DMS 273 (cell line): Measurements from ENCODE around the gene LIMD2.

Experiments
- DNase-seq: peaks from one replicate; lab custom pipeline; 2025; ENCODE audit not compliant: unreplicated experiment; lab: John Stamatoyannopoulos, UW

The LIMD2 gene

GRCh38 chr17:63685041-63685440 is 14.9 kb downstream of the LIMD2 start:
- DNase-seq = peak; percentile 23

GRCh38 chr17:63682981-63683380 is 16.9 kb downstream of the LIMD2 start:
- no peak for DNase-seq

DNA sequence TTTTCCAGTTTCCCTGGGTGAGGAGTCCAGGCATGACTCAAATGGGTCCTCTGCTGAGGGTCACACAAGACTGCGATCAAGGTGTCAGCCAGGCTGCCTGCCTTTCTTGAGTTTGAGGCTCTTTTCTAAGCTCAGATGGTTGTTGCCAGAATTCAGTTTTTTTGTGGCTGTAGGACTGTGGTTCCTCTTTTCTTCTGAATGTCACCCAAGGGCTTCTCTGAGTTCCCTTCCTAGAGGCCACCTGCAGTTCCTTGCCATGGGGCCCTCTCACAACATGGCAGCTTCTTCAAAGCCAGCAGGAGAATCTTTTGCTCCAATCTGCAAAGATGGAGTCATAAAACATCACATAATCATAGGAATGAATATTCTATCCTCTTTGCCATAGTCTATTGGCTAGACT is 17.5 kb downstream of the LIMD2 start:
- no peak for DNase-seq

DNA sequence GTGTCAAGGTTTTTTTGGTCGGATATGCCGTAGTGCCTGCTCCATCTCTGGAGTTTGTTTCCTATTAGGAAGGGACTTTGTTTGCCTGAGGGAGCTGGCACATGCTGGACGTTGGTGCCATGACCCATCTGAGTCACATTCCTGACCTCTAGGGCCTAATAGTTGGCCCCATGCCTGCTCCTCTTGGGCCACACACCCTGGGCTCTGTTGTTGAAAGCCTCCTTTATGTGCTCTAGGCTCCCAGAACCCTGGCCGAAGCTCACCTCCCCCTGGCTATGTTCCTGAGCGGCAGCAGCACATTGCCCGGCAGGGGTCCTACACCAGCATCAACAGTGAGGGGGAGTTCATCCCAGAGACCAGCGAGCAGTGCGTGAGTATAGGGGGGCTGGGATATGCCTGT is 18.4 kb downstream of the LIMD2 start:
- no peak for DNase-seq

GRCh38 chr17:63680700-63681099 is 19.2 kb downstream of the LIMD2 start:
- no peak for DNase-seq

DNA sequence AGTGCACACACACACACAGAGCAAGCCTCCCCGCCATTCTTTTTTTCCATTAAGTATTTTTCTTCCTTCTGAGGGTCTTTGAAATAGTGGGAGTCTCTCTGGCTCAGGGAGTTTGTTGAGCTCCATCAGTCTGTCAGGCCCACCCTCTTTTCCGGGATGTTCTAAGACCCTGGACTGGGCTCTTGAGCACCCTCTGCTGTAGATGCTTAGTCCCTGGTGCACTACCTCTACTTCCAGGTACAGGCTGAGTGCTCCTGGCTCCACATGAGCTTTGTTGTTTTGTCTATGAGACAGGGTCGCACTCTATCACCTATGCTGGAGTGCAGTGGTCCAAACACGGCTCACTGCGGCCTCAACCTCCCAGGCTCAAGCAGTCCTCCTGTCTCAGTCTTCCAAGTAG is 20.7 kb downstream of the LIMD2 start:
- DNase-seq = no peak

- no peak for DNase-seq
Measured at GRCh38 chr17:63676584-63676983, 23.3 kb downstream of the LIMD2 start.

GRCh38 chr17:63675607-63676546 is 24.0 kb downstream of the LIMD2 start:
- peak; percentile 84 for DNase-seq

DNA sequence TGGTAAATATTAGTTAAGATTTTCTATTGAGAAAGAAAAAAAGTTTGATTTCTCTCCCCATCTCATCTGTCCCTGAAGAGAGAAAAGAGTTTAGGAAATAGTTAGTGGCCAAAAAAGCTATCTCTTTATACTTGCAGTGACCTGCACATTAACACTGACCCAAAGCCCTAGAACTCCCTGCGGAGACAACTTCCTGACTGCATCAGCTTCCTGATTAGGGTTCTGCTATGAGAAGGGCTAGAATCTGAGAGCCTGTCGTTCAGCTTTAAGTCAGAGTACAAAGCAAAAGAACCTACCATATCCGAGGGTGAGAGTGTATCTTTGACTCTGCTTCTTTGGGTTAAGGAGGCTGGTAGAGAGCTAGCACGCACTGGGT is 24.7 kb downstream of the LIMD2 start:
- DNase-seq = no peak

DNA sequence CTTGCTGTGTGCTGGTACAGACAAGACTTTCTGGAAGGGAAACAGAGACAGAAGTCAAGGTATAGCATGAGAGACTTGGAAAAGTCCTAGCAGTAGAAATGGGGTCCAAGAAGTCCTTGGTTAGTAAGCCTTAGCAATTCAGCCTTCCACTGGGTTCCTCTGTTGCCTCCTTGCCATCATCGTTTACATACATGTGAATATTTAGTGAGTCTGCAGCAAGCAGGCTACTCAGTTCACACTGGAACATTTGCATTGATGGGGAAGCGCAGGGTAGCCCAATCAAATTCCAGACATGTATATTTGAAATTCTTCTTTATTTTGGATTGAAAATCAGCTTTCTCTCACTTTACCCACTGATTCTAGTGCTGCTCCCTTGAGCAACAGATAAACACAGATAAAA is 27.1 kb downstream of the LIMD2 start:
- DNase-seq = no peak

- DNase-seq = no peak
Measured at GRCh38 chr17:63665527-63666214, 34.3 kb downstream of the LIMD2 start.

GRCh38 chr17:63659850-63660249 is 40.1 kb downstream of the LIMD2 start:
- no peak for DNase-seq

DNA sequence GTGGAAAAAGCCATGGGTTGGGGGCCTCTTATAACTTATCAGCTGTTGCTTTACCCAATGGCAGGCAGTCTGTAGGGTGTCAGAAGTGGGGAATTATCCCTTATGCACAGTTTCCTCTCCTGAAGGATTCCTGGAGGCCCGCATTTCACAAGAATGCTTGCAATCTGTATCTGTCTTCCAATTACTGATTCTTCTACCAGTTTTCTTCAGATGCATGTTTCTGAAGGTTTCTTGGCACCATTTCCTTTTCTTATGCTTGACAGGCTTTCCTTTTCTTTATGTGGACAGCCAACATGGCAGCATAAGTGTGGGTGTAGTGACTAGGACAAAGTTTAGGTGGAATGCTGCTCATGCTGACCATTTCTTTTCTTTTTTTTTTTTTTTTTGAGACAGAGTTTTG is 41.6 kb downstream of the LIMD2 start:
- DNase-seq = no peak

DNA sequence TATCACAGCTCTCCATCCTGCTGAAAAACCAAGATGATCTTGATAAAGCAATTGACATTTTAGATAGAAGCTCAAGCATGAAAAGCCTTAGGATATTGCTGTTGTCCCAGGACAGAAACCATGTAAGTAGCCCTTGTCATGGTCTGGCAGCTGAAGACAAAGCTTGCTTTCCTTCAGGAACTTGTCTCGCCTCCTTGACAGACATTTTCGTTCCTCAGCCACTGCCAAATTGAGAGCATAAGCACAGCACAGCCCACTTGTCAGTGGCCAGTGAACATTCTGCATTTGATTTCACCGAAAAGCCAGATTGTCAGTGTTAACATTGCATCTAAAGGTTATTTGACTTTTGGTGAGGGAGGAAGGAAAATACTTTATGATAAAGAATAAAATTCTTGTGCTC is 42.1 kb downstream of the LIMD2 start:
- no peak for DNase-seq

DNA sequence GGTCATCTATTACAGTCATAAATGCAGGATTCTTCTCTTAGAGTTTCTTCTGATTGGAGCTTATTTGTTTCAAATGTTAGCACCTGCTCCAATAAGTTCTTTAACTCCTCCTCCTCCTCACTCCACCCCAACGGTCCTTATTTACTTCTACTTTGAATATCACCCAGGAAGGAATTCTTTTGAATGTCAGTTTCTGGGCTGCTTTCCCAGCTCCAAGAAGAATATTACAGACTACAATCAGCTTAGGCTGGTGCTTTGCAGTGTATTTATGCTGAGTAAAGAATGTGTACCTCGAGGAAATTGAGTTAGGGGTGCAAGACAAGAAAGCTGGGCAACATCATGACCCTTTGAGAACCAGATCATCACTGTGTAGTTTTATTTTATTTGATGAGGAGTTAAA is 46.9 kb downstream of the LIMD2 start:
- DNase-seq = no peak

GRCh38 chr17:63652106-63652505 is 47.8 kb downstream of the LIMD2 start:
- DNase-seq = no peak

DNA sequence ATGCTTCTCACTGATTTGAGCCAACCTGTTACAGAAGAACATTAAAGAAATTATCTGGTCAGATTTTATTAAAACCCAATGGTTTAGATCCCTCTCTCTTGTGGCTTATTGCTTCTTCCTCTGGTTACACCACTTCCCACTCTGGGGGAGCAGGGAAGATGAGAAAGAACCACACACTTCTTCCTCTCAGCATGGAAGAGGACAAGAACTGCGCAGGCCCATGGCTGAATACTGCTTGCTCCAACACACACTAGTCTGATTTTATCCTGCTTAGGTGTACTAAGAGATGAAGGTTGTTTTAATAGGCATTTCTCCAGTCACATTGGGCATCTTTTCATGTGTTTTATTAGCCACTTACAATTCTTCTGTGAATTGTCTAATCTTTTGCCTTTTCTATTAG is 50.1 kb downstream of the LIMD2 start:
- DNase-seq = no peak

GRCh38 chr17:63647936-63648335 is 52.0 kb downstream of the LIMD2 start:
- no peak for DNase-seq

GRCh38 chr17:63647065-63647725 is 52.7 kb downstream of the LIMD2 start:
- DNase-seq = no peak

DNA sequence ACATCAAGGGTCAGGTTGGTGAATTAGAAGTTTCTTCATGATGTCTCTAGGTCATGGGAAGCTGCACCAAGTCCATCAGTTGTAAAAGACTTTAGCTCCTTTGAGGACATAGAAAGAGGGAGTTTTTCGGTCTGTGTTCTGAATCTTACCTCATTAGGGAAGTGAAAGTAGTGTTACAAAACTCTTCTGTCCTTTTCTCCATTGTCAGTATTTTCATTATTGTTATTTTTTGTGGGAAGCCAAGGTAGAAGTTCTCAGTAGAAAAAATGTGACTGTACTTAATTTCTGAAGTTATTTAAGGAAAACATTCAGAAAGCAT is 53.5 kb downstream of the LIMD2 start:
- DNase-seq = no peak
